Breast epithelium (tissue), 4 donors: ENCODE data around the gene ATG16L2. TPM values are rescaled to one million over a fixed set of nuclear protein-coding genes. Genes with fewer than 3 reads are reported as not detected.

Experiments used
- DNase-seq, 2 donors: peaks; one replicate each; pipeline ENCODE4 v3.0.0-alpha.2; 2019; ENCODE audit warnings: low spot score in 2 of 2
- H3K27ac ChIP-seq, 2 donors: fragments of 200-600 bp; sonication (generic) in 1 of 2; one replicate each; pipeline ENCODE4 v1.5.1; 2016 to 2019; ENCODE audit warnings: mild to moderate bottlenecking in 1 of 2
- H3K27me3 ChIP-seq, 2 donors: fragments of 200-600 bp; sonication (generic) in 1 of 2; one replicate each; pipeline versions ENCODE4 v1.5.1 to v1.6.0; 2017 to 2019; ENCODE audit warnings: control low read depth in 1 of 2, mild to moderate bottlenecking in 1 of 2
- H3K36me3 ChIP-seq: fragments of 200-600 bp; one replicate; pipeline ENCODE4 v1.5.1; 2019
- H3K4me1 ChIP-seq, 2 donors: fragments of 200-600 bp; sonication (generic); one replicate each; pipeline ENCODE4 v1.5.1; 2016 to 2019; ENCODE audit warnings: control low read depth in 1 of 2
- H3K4me3 ChIP-seq, 3 donors: fragments of 200-600 bp; sonication (generic); 1 replicate in 2 of 3; 2 replicates in 1 of 3; pipeline ENCODE4 v1.5.1; 2016 to 2019; ENCODE audit warnings: mild to moderate bottlenecking in 3 of 3, moderate library complexity in 2 of 3
- H3K9me3 ChIP-seq, 2 donors: fragments of 200-600 bp; sonication (generic) in 1 of 2; one replicate each; pipeline ENCODE4 v1.5.1; 2016 to 2019; ENCODE audit warnings: control low read depth in 1 of 2
- POLR2A ChIP-seq: fragments of 450-650 bp; IDR thresholded peaks from one replicate; pipeline ENCODE4 v1.6.1; 2016; ENCODE audit warnings: antibody characterized with exemption, mild to moderate bottlenecking, moderate library complexity
- POLR2AphosphoS5 ChIP-seq, 3 donors: sonication (generic); formaldehyde crosslinking; IDR thresholded peaks; one replicate each; pipeline ENCODE4 v1.6.1; 2017; ENCODE audit warnings: antibody characterized with exemption in 3 of 3
- intact Hi-C: fragments of 100-400 bp; cut with DNase I; formaldehyde crosslinking; loops from one replicate; pipeline ENCODE4 v1.15.1; 2023; ENCODE audit warnings: low total_unique reads
- total RNA-seq, 3 donors: library from RNA; depleted of rRNA; stranded (reverse); fragments of >200 nt; gene quantifications; one replicate each; pipeline ENCODE4 v1.1.0, GENCODE V29; 2016
- TF ChIP-seq, protein P1 (sequence below), 3 donors: fragments of 450-650 bp; IDR thresholded peaks; one replicate each; pipeline ENCODE4 v1.5.1; 2016 to 2017; ENCODE audit warnings: antibody characterized with exemption in 3 of 3, mild to moderate bottlenecking in 3 of 3, moderate library complexity in 3 of 3

ATG16L2 gene
- total RNA-seq, 3 donors from 2014 or later, result 18.7 to 39.2 (median 28.2) TPM

DNA sequence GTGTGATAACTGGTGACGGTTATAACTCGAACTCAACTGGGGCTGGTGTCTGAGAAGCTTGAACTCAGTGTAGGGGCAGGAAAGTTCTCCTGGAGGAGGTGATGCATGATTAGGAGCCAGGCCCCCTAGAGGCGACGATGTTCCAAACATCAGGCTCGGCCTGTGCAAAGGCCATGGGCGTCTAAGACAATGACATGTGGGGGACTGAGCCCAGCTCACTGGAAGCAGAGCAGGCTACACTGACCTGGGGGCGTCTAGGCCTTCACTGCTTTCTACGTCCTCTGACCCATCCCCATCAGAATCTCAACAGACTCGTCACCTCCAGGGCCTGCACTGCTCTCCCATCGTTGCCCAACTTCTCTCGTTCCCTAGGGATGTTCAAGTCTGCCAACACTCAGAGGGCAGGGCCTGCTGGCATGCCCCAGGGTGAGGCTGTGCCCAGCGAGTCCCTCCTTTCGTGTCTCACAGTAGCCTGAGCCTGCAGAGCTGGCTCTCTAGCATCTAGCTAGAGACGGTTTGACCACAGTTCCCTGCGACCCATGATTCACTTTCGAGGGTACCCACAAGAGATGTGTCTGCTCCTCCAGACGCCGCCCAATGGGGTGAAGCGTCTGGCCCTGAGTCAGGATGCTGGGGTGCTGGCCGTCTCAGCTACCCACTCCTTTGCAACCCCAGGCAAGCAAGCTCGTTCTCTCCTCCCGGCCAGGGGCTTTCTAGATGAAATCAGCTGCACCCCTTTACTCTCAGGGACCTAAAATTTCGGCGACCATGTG is 1.1 kb upstream of the ATG16L2 start:
- intact Hi-C loops, result loop anchor here (10.0 kb wide), 1 partner anchor 88 kb away; no protein-coding TSS in a partner anchor

DNA sequence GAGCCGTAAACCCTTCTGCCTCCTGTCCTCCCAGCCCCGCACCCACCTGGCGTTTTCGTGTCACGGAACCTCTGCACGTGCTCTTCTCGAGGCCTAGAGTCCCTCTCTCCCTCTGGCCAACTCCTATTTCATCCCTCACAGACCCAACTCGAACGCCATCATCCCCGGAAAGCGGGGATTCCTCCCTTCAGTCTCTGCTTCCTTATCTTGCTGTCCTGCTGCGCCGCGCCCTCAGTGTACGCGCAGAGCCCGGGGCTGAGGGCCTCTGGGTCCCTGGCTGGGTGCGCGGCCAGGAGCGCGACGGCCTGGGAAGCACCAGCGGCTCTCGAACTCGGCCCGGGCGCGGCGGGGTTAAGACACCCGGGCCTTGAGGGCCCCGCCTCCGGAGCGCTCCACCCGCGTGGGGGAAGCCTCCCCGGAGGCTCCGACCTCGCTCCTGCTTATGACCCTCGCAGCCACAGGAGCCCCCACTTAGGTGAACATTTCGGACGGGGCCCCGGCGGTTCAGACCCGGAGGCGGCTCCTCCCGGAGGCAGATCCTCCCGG is 398 bp upstream of the ATG16L2 start:
- Histone ChIP-seq H3K9me3 (no peaks in the 10 kb centered on the region), H3K36me3 (no peaks in the 10 kb centered on the region), H3K27ac (peak overlapping the region; percentile 94 to 97), H3K4me1 (no peaks in the 10 kb centered on the region), H3K4me3 (peak overlapping the region; percentile 75 to 95 (median 89)), H3K27me3 (no peaks in the 10 kb centered on the region)
- TF ChIP-seq POLR2A (no peak), POLR2AphosphoS5 (IDR thresholded peaks at IDR 0.05) (peak; percentile 29 to 71 (median 43))
- TF ChIP-seq, protein P1, sequence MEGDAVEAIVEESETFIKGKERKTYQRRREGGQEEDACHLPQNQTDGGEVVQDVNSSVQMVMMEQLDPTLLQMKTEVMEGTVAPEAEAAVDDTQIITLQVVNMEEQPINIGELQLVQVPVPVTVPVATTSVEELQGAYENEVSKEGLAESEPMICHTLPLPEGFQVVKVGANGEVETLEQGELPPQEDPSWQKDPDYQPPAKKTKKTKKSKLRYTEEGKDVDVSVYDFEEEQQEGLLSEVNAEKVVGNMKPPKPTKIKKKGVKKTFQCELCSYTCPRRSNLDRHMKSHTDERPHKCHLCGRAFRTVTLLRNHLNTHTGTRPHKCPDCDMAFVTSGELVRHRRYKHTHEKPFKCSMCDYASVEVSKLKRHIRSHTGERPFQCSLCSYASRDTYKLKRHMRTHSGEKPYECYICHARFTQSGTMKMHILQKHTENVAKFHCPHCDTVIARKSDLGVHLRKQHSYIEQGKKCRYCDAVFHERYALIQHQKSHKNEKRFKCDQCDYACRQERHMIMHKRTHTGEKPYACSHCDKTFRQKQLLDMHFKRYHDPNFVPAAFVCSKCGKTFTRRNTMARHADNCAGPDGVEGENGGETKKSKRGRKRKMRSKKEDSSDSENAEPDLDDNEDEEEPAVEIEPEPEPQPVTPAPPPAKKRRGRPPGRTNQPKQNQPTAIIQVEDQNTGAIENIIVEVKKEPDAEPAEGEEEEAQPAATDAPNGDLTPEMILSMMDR (IDR thresholded peaks at IDR 0.05), result no peak
- intact Hi-C loops, result loop anchor here (10.0 kb wide), 1 partner anchor 89 kb away; no protein-coding TSS in a partner anchor
- peak in 1 of 2 donors; percentile 70 for DNase-seq

More for the DNA sequence above, 1.1 kb upstream of the ATG16L2 start:
- Histone ChIP-seq H3K27ac (peak overlapping the region; percentile 94 to 97), H3K4me1 (no peaks in the 10 kb centered on the region), H3K4me3 (peak overlapping the region; percentile 75 to 95 (median 89)), H3K36me3 (no peaks in the 10 kb centered on the region), H3K27me3 (no peaks in the 10 kb centered on the region), H3K9me3 (no peaks in the 10 kb centered on the region)
- peak in 1 of 3 donors; percentile 34 for TF ChIP-seq POLR2AphosphoS5 (IDR thresholded peaks at IDR 0.05)
- TF ChIP-seq, protein P1 (IDR thresholded peaks at IDR 0.05), result peak in 2 of 3 donors; percentile 17 to 31
- no peak for TF ChIP-seq POLR2A
- no peak for DNase-seq

DNA sequence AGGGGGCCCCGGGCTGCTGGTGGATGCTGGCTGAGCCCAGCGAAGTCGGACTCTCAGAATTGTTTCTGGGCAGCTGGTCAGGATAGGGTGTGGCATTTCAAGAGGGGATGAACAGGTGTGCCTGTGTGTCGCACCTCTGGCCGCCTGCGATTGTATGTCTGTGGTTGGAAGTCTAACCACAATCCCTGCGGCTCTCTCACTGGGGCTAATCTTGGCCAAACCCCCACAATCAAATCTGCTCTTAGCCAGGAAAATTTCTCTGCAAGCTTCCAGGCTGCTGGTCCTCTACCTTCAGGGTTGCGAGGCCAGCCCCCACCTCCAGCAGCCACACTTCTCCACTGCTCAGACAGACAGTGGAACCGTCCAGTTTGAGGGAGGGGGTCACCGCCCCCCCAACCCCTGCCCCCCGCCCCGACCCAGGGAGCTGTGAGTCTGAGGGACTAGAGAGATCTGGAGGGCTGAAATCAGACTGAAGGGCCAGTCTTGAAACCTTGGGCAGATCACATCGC is 953 bp downstream of the ATG16L2 start:
- no peak for DNase-seq
- intact Hi-C loops, result loop anchor here (10.0 kb wide), 1 partner anchor 90 kb away; no protein-coding TSS in a partner anchor
- Histone ChIP-seq H3K36me3 (no peaks in the 10 kb centered on the region), H3K27ac (peak overlapping the region; percentile 94 to 97), H3K4me1 (no peaks in the 10 kb centered on the region), H3K27me3 (no peaks in the 10 kb centered on the region), H3K4me3 (peak overlapping the region; percentile 75 to 95 (median 89)), H3K9me3 (no peaks in the 10 kb centered on the region)
- no peak for TF ChIP-seq POLR2A
- TF ChIP-seq, protein P1 (IDR thresholded peaks at IDR 0.05), result no peak
- TF ChIP-seq POLR2AphosphoS5 (IDR thresholded peaks at IDR 0.05), result no peak

DNA sequence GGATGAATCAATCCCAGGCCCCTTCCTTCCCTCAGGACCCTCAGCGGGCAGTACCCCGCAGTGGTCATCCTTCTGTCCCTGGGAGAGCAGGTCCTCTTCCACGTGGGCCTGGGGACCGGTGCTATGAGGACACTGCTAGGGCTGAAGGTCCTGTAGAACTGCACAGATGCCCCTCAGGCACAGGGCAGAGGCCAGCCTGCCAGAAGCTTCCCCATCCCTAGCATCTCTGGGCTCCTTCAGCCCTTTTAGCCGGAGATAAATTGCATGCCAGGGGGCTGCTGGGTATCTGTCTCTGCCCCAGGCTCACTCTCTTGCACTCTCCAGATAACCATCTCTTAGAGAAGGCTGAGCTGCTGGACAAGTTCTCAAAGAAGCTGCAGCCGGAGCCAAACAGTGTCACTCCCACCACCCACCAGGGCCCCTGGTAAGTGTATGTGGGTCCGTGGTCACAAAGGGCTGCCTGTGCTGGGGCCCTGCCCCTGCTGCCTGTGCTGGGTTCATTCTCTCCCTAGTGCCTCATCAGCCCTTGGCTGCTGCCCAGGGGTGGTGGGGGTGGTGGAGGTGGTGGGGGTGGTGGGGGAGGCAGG is 2.3 kb downstream of the ATG16L2 start:
- H3K27me3 ChIP-seq, result no peaks in the 10 kb centered on the region
- no peak for DNase-seq
- H3K9me3 ChIP-seq, result no peaks in the 10 kb centered on the region
- peaks cover 1 to 4% of the 10 kb centered on the region in 2 donors for H3K4me1 ChIP-seq
- H3K36me3 ChIP-seq, result no peaks in the 10 kb centered on the region
- H3K4me3 ChIP-seq, result no peak overlapping the region
- intact Hi-C loops, result loop anchor here (10.0 kb wide), 1 partner anchor 92 kb away; no protein-coding TSS in a partner anchor
- TF ChIP-seq POLR2AphosphoS5 (IDR thresholded peaks at IDR 0.05) (no peak), POLR2A (no peak)
- TF ChIP-seq, protein P1 (IDR thresholded peaks at IDR 0.05), result no peak
- H3K27ac ChIP-seq, result no peak overlapping the region
